HEK293T (cell line): Measurements from ENCODE around the gene MOAP1.

Experiments
- L3MBTL2 ChIP-seq: fragments of 450-650 bp; conservative IDR thresholded peaks from 2 replicates; pipeline ENCODE4 v1.6.1; 2016; ENCODE audit warnings: mild to moderate bottlenecking
- PKNOX1 ChIP-seq: fragments of 450-650 bp; IDR thresholded peaks from 2 replicates; pipeline ENCODE4 v1.6.1; 2016
- TARDBP ChIP-seq: fragments of 450-650 bp; IDR thresholded peaks from 2 replicates; pipeline ENCODE4 v1.6.1; 2016

GRCh38 chr14:93146119-93146518 is 38.6 kb downstream of the MOAP1 start:
- TF ChIP-seq PKNOX1 (no peak), L3MBTL2 (no peak), TARDBP (no peak)
